Loucy (cell line): ENCODE measurements around the gene ATP8A1.

Source experiments
- H2AFZ ChIP-seq: fragments of 200-600 bp; sonication (generic); 2 replicates; pipeline ENCODE4 v1.6.0; 2016; ENCODE audit warnings: antibody characterized with exemption, mild to moderate bottlenecking, low read length, moderate library complexity
- H3F3A ChIP-seq: fragments of 200-600 bp; 2 replicates; pipeline ENCODE4 v1.6.0; 2016; ENCODE audit warnings: antibody characterized with exemption, low read depth, mild to moderate bottlenecking
- H3K27me3 ChIP-seq: fragments of 200-600 bp; sonication (generic); 2 replicates; pipeline ENCODE4 v1.6.1; 2014; ENCODE audit warnings: low read length, mild to moderate bottlenecking; ENCODE audit not compliant: insufficient read depth, poor library complexity, severe bottlenecking
- H3K36me3 ChIP-seq: fragments of 200-600 bp; sonication (generic); 2 replicates; pipeline ENCODE4 v1.6.1; 2016; ENCODE audit warnings: low read length; ENCODE audit not compliant: insufficient read depth
- H3K4me1 ChIP-seq: fragments of 200-600 bp; sonication (generic); 2 replicates; pipeline ENCODE4 v1.5.1; 2014; ENCODE audit warnings: low read length, mild to moderate bottlenecking; ENCODE audit not compliant: insufficient read depth, poor library complexity, severe bottlenecking
- H3K4me2 ChIP-seq: fragments of 200-600 bp; sonication (generic); 2 replicates; pipeline ENCODE4 v1.6.0; 2014; ENCODE audit warnings: antibody characterized with exemption, low read length, low read depth, mild to moderate bottlenecking; ENCODE audit not compliant: poor library complexity, severe bottlenecking
- H3K4me3 ChIP-seq: fragments of 200-600 bp; sonication (generic); 2 replicates; pipeline ENCODE4 v1.5.1; 2014; ENCODE audit warnings: low read length, mild to moderate bottlenecking, mixed read lengths; ENCODE audit not compliant: poor library complexity, severe bottlenecking
- H3K79me2 ChIP-seq: fragments of 200-600 bp; sonication (generic); 2 replicates; pipeline ENCODE4 v1.6.1; 2014; ENCODE audit warnings: low read length; ENCODE audit not compliant: insufficient read depth
- H3K9ac ChIP-seq: fragments of 200-600 bp; sonication (generic); 2 replicates; pipeline ENCODE4 v1.6.0; 2014; ENCODE audit warnings: mild to moderate bottlenecking, low read depth, low read length, moderate library complexity; ENCODE audit not compliant: poor library complexity, severe bottlenecking
- H3K9me2 ChIP-seq: fragments of 200-600 bp; sonication (generic); replicated peaks from 2 replicates; pipeline ENCODE4 v1.6.1; 2016; ENCODE audit warnings: low read depth, low read length, mixed read lengths
- H3K9me3 ChIP-seq: fragments of 200-600 bp; sonication (generic); 2 replicates; pipeline ENCODE4 v1.6.1; 2014; ENCODE audit warnings: mild to moderate bottlenecking, antibody characterized with exemption, low read length, low read depth; ENCODE audit not compliant: insufficient read depth
- H4K20me1 ChIP-seq: fragments of 200-600 bp; sonication (generic); 2 replicates; pipeline ENCODE4 v1.6.0; 2014; ENCODE audit warnings: antibody characterized with exemption, low read length, mild to moderate bottlenecking; ENCODE audit not compliant: insufficient read depth, poor library complexity, severe bottlenecking
- EZH2phosphoT487 ChIP-seq: fragments of 200-600 bp; IDR thresholded peaks from 2 replicates; pipeline ENCODE4 v1.6.1; 2018; ENCODE audit warnings: antibody characterized with exemption, mild to moderate bottlenecking, moderate library complexity, borderline replicate concordance
- TF ChIP-seq, protein P1 (sequence below): fragments of 200-600 bp; sonication (generic); conservative IDR thresholded peaks from 2 replicates; pipeline ENCODE4 v1.5.1; 2014; ENCODE audit warnings: mild to moderate bottlenecking, antibody characterized with exemption, low read length

The ATP8A1 gene

GRCh38 chr4:42454755-42455420 is 202.0 kb downstream of the ATP8A1 start:
- Histone ChIP-seq H3K4me2 (no peak overlapping the region), H3K9me3 (no peaks in the 10 kb centered on the region), H3K9ac (no peak overlapping the region), H2AFZ (no peak overlapping the region), H3K27me3 (no peaks in the 10 kb centered on the region), H4K20me1 (no peaks in the 10 kb centered on the region), H3K9me2 (no peaks in the 10 kb centered on the region), H3K36me3 (peaks cover 7% of the 10 kb centered on the region; the same call in 1 of the 2 replicates), H3K4me1 (no peaks in the 10 kb centered on the region), H3K4me3 (no peak overlapping the region), H3K79me2 (no peaks in the 10 kb centered on the region), H3F3A (no peaks in the 10 kb centered on the region)
- TF ChIP-seq, protein P1, sequence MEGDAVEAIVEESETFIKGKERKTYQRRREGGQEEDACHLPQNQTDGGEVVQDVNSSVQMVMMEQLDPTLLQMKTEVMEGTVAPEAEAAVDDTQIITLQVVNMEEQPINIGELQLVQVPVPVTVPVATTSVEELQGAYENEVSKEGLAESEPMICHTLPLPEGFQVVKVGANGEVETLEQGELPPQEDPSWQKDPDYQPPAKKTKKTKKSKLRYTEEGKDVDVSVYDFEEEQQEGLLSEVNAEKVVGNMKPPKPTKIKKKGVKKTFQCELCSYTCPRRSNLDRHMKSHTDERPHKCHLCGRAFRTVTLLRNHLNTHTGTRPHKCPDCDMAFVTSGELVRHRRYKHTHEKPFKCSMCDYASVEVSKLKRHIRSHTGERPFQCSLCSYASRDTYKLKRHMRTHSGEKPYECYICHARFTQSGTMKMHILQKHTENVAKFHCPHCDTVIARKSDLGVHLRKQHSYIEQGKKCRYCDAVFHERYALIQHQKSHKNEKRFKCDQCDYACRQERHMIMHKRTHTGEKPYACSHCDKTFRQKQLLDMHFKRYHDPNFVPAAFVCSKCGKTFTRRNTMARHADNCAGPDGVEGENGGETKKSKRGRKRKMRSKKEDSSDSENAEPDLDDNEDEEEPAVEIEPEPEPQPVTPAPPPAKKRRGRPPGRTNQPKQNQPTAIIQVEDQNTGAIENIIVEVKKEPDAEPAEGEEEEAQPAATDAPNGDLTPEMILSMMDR = no peak
- no peak for TF ChIP-seq EZH2phosphoT487

- TF ChIP-seq, protein P1 = no peak
- TF ChIP-seq EZH2phosphoT487 = no peak
- no peak overlapping the region for H2AFZ ChIP-seq
- H3K9ac ChIP-seq = no peak overlapping the region
- no peaks in the 10 kb centered on the region for H3K27me3 ChIP-seq
- no peaks in the 10 kb centered on the region for H3K9me3 ChIP-seq
- no peak overlapping the region for H3K4me3 ChIP-seq
- no peaks in the 10 kb centered on the region for H3K9me2 ChIP-seq
- no peak overlapping the region for H3K4me2 ChIP-seq
- no peaks in the 10 kb centered on the region for H3F3A ChIP-seq
- H3K79me2 ChIP-seq = no peaks in the 10 kb centered on the region
- no peaks in the 10 kb centered on the region for H3K4me1 ChIP-seq
- no peaks in the 10 kb centered on the region for H4K20me1 ChIP-seq
- peaks cover 7% of the 10 kb centered on the region; the same call in 1 of the 2 replicates for H3K36me3 ChIP-seq
Observed at GRCh38 chr4:42453612-42454011, 203.3 kb downstream of the ATP8A1 start.

DNA sequence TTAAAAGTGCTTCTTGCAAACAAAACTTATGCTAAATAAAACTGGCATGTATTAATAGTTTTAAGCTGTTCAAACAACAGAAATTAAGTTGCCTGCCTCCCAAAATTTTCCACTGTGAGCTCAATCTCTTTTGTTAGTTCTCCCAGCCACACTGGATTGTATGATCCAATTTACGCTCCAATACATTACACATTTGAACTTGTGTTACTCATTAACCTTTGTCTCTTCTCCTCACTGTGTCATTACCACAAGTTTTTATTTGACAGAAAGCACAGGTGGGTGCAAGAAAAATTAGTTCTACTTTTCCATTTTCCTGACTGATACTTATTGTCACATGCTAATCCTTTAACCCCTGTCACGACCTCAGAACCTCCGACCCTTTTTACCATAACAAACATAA is 204.1 kb downstream of the ATP8A1 start:
- Histone ChIP-seq H3K4me2 (no peak overlapping the region), H3K4me1 (no peaks in the 10 kb centered on the region), H4K20me1 (no peaks in the 10 kb centered on the region), H3K9me2 (no peaks in the 10 kb centered on the region), H3K9ac (no peak overlapping the region), H3K79me2 (no peaks in the 10 kb centered on the region), H2AFZ (no peak overlapping the region), H3K9me3 (no peaks in the 10 kb centered on the region), H3K36me3 (peaks cover 7% of the 10 kb centered on the region; the same call in 1 of the 2 replicates), H3F3A (no peaks in the 10 kb centered on the region), H3K4me3 (no peak overlapping the region), H3K27me3 (no peaks in the 10 kb centered on the region)
- no peak for TF ChIP-seq EZH2phosphoT487
- TF ChIP-seq, protein P1 = no peak
